SU-DHL-6 (cell line): ENCODE measurements around the gene QSOX2.

ENCODE experiments used
- H2AFZ ChIP-seq: fragments of 200-600 bp; sonication (generic); 2 replicates; pipeline ENCODE4 v1.6.1; 2014; ENCODE audit warnings: low read depth, mild to moderate bottlenecking, moderate library complexity, mixed read lengths, antibody characterized with exemption, low read length; ENCODE audit not compliant: severe bottlenecking
- H3F3A ChIP-seq: fragments of 200-600 bp; shearing (Covaris generic); 2 replicates; pipeline ENCODE4 v1.6.0; 2016; ENCODE audit warnings: antibody characterized with exemption, mild to moderate bottlenecking; ENCODE audit not compliant: insufficient read depth
- H3K27ac ChIP-seq: fragments of 200-600 bp; sonication (generic); 2 replicates; pipeline ENCODE4 v1.5.1; 2016; ENCODE audit warnings: low read depth, mild to moderate bottlenecking, low read length, moderate library complexity, mixed read lengths
- H3K27me3 ChIP-seq: fragments of 200-600 bp; sonication (generic), shearing (Covaris generic); 2 replicates; pipeline ENCODE4 v1.6.0; 2014; ENCODE audit warnings: mild to moderate bottlenecking, low read length
- H3K36me3 ChIP-seq: fragments of 200-600 bp; sonication (generic); 2 replicates; pipeline ENCODE4 v1.6.1; 2014; ENCODE audit warnings: mild to moderate bottlenecking, low read length, mixed read lengths
- H3K4me2 ChIP-seq: fragments of 300-600, 200-600 bp; shearing (Covaris generic), sonication (generic); 2 replicates; pipeline ENCODE4 v1.6.0; 2014; ENCODE audit warnings: low read length, low read depth, mild to moderate bottlenecking; ENCODE audit not compliant: poor library complexity, severe bottlenecking
- H3K4me3 ChIP-seq: fragments of 200-600 bp; sonication (generic); 2 replicates; pipeline ENCODE4 v1.5.1; 2014; ENCODE audit warnings: antibody characterized with exemption, low read length, mild to moderate bottlenecking, mixed read lengths; ENCODE audit not compliant: insufficient read depth, poor library complexity, severe bottlenecking
- H3K79me2 ChIP-seq: fragments of 200-600 bp; sonication (generic); 2 replicates; pipeline ENCODE4 v1.6.1; 2014; ENCODE audit warnings: mild to moderate bottlenecking, low read length, moderate library complexity; ENCODE audit not compliant: insufficient read depth
- H3K9ac ChIP-seq: fragments of 200-600 bp; sonication (generic); 2 replicates; pipeline ENCODE4 v1.7.0; 2014; ENCODE audit warnings: mild to moderate bottlenecking, low read length
- H3K9me2 ChIP-seq: fragments of 200-600 bp; sonication (generic); replicated peaks from 2 replicates; pipeline ENCODE4 v1.6.1; 2014; ENCODE audit warnings: low read length; ENCODE audit not compliant: insufficient read depth
- H3K9me3 ChIP-seq: fragments of 200-600 bp; sonication (generic); 2 replicates; pipeline ENCODE4 v1.6.1; 2014; ENCODE audit warnings: low read length, mixed read lengths; ENCODE audit not compliant: insufficient read depth
- H4K20me1 ChIP-seq: fragments of 200-600 bp; sonication (generic); 2 replicates; pipeline ENCODE4 v1.6.1; 2014; ENCODE audit warnings: low read depth, mild to moderate bottlenecking, antibody characterized with exemption, low read length, moderate library complexity, mixed read lengths
- CTCF ChIP-seq: fragments of 200-600 bp; sonication (generic); IDR thresholded peaks from one replicate; pipeline ENCODE4 v1.5.1; 2017; ENCODE audit warnings: antibody characterized with exemption, mild to moderate bottlenecking, low read length, moderate library complexity; ENCODE audit not compliant: insufficient read depth, poor library complexity, severe bottlenecking
- EZH2phosphoT487 ChIP-seq: fragments of 200-600 bp; sonication (generic), shearing (Covaris generic); conservative IDR thresholded peaks from 2 replicates; pipeline ENCODE4 v1.6.1; 2018; ENCODE audit warnings: mild to moderate bottlenecking, antibody characterized with exemption, low read length, moderate library complexity, mixed read lengths

QSOX2 gene

GRCh38 chr9:136264441-136265405 lies 19.1 kb upstream of the QSOX2 start:
- no peak overlapping the region for H3K27ac ChIP-seq
- H4K20me1 ChIP-seq: no peaks in the 10 kb centered on the region
- no peaks in the 10 kb centered on the region for H3K9me3 ChIP-seq
- no peaks in the 10 kb centered on the region for H3K36me3 ChIP-seq
- no peak for TF ChIP-seq CTCF
- TF ChIP-seq EZH2phosphoT487: no peak
- H2AFZ ChIP-seq: no peak overlapping the region
- no peaks in the 10 kb centered on the region for H3K9me2 ChIP-seq
- no peak overlapping the region for H3K4me2 ChIP-seq
- H3F3A ChIP-seq: no peaks in the 10 kb centered on the region
- H3K79me2 ChIP-seq: no peaks in the 10 kb centered on the region
- H3K9ac ChIP-seq: no peak overlapping the region
- no peak overlapping the region for H3K4me3 ChIP-seq
- H3K27me3 ChIP-seq: no peaks in the 10 kb centered on the region

- H3K36me3 ChIP-seq: no peaks in the 10 kb centered on the region
Measured at GRCh38 chr9:136264031-136264430, 18.4 kb upstream of the QSOX2 start.

GRCh38 chr9:136262671-136263178 lies 17.1 kb upstream of the QSOX2 start:
- no peaks in the 10 kb centered on the region for H3F3A ChIP-seq
- H4K20me1 ChIP-seq: no peaks in the 10 kb centered on the region
- no peak overlapping the region for H3K4me3 ChIP-seq
- H3K27ac ChIP-seq: no peak overlapping the region
- no peaks in the 10 kb centered on the region for H3K9me2 ChIP-seq
- no peak overlapping the region for H2AFZ ChIP-seq
- H3K9me3 ChIP-seq: no peaks in the 10 kb centered on the region
- H3K9ac ChIP-seq: no peak overlapping the region
- H3K4me2 ChIP-seq: no peak overlapping the region
- no peaks in the 10 kb centered on the region for H3K36me3 ChIP-seq
- no peaks in the 10 kb centered on the region for H3K79me2 ChIP-seq
- no peaks in the 10 kb centered on the region for H3K27me3 ChIP-seq
- TF ChIP-seq EZH2phosphoT487: no peak
- TF ChIP-seq CTCF: no peak

More at GRCh38 chr9:136264031-136264430, 18.4 kb upstream of the QSOX2 start:
- Histone ChIP-seq H3K79me2 (no peaks in the 10 kb centered on the region), H3K27ac (no peak overlapping the region), H3K4me2 (no peak overlapping the region), H3K4me3 (no peak overlapping the region), H3F3A (no peaks in the 10 kb centered on the region), H4K20me1 (no peaks in the 10 kb centered on the region), H3K9ac (no peak overlapping the region), H3K9me2 (no peaks in the 10 kb centered on the region), H3K9me3 (no peaks in the 10 kb centered on the region), H3K27me3 (no peaks in the 10 kb centered on the region), H2AFZ (no peak overlapping the region)
- TF ChIP-seq EZH2phosphoT487 (no peak), CTCF (no peak)
